Hypothalamus (tissue), 51 donors: ENCODE measurements around the gene TBC1D9B.

Experiments
- DNase-seq, 51 donors: peaks; one replicate each; lab custom pipeline; 2025; lab: John Stamatoyannopoulos, UW

TBC1D9B gene

DNA sequence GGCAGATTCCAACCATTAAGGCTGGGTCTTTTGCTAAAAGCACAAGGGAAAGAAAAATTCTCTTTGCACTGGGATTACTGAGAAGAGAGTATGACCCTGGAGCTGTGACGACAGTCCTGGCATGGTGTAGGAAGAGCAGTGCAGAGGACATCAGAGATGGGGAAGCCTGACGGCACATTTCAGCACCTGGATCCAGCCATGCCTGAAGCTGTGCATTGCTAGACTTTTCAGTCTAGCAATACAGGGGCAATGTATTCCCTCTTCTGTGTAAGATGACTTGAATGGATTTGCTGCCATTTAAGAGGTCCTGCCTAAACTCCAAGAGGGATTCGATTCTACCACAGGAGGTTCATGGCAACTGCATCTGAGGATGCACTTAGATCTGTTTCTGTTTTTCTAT lies 36.7 kb downstream of the TBC1D9B start:
- DNase-seq = no peak

DNA sequence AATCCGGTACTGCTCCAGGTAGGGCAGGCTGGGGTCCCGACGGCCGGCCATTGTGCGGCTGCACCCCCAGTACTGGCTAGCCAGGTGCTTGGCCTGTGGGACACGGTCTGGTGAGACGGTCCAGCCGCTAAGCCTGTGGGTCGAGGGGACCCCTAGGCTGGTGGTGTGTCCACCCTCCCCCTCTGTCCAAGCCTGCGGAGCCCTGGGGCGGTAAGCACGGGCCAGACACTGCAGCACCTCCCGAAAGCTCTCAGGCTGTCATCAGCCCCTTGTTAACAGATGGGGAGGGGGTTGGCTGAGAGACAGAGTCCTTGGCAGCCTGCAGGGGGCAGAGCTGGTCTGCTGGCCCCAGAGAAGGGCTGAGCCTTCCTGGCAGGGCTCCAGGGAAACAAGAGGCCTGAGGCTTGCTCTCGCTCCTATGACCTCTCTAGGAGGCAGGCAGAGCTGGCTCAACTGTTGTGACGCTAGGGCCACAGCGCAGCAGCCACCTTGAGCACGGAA lies 37.2 kb downstream of the TBC1D9B start:
- DNase-seq = peak in 28 of 51 donors; percentile 5 to 67 (median 40)

DNA sequence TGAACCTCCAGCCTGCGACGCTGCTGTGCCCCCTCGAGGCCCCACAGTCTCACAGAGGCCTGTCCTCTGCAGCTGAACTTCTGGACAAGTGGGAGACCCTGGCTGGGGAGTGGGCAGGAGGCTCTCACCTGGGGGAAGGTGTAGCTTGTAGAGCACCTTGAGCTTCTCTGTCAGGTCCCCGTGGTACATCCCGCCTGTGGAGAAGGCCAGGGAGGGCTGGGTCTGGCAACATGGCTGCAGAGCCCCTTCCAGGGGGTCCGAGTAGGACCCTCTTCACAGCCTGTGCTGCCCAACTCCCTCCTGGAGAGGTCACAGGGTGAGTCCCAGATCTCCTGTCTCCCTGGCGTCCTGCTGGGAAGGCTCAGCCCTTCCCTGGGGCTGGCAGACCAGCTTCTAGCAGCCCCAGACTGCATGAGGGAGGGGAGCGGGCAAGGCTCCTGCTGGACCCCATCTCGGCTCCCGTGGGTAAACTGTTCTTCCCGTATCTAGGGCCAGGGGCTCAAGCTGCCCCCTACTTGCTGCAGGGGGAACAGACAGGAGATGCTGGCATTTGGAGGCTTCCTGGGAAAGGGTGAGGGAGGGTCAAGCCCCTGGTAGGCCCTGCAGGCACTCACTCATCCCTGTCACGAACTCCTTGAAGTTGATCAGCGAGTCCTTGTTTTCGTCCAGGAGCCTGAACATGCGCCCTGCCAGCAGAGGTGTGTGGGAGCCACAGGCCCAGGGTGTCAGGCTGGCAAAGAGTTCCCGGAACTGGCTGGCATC lies 37.9 kb downstream of the TBC1D9B start:
- no peak for DNase-seq

DNA sequence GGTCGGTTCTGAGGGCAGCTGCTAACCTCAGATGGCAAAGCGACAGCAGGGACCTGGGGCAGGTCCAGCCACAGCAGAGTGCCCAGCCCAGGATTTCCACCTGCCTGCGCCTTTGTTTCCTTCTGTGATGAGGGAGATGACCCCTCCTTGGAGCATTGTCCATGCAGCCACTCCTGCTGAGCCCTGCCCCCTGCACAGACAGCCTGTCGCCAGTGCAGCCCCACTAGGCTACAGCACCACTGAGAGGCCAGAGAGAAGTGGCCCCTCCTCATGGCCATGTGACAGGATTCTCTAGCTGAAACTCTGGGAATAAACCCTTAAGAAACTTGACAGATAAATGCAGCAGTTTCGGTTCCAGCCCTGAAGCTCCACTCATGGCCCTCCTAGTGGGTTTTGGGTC lies 38.6 kb downstream of the TBC1D9B start:
- DNase-seq = peak in 1 of 51 donors; percentile 25

DNA sequence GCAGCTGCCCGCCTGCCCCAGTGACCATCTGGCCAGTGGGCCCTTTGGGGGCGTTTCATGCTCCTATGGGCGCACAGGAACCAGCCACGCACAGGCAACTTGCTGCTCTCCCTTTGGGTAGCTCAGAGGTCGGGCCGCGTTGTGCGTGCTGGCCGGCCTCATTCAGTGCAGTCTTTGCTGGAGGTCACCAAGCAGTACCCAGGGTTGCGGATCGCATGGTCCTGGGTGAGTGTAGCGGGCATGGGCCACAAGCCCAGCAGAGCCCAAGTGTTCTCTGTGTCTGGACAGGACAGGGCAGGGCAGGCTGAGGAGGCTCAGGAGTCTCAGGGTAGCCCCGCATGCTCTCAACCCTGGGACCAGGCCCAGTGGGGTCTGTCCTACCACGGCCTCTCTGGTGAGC lies 39.2 kb downstream of the TBC1D9B start:
- no peak for DNase-seq

DNA sequence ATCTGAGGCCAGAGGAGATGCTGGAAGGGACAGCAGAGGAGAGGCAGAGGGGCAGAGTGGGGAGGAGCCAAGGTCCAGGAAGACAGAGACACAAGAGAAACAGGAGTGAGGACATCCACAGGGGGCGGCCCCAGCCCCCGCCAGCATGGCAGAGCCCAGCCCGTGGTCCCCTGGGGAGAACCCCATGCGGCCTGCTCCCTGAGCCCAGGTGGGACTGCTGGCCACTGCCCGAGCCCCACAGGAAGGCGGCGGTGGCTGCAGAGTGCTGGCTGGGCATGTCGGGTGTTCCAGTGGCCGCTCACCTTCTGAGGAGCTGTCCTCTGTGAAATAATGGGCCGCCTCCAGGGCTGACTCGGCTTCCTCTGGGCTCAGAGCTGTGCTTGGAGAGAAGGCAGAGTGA lies 40.2 kb downstream of the TBC1D9B start:
- no peak for DNase-seq

DNA sequence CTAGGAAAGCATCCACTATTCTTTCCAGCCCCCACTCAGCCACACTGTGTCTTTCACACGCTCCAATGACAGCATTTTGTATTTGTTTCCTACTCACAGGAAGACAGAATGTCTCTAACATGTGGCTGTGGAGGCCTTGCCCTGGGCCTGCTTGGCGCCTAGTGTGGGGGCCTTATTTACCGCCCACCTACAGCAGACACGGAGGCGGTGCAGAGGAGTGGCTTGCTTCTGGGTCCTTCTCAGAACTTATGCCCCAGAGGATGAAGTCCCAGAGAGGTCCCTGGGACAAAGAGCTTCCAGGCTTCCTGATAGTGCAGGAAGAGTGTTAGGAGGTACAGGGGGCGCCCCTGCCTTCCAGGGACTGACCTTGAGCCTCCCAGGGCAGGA lies 40.6 kb downstream of the TBC1D9B start:
- no peak for DNase-seq

DNA sequence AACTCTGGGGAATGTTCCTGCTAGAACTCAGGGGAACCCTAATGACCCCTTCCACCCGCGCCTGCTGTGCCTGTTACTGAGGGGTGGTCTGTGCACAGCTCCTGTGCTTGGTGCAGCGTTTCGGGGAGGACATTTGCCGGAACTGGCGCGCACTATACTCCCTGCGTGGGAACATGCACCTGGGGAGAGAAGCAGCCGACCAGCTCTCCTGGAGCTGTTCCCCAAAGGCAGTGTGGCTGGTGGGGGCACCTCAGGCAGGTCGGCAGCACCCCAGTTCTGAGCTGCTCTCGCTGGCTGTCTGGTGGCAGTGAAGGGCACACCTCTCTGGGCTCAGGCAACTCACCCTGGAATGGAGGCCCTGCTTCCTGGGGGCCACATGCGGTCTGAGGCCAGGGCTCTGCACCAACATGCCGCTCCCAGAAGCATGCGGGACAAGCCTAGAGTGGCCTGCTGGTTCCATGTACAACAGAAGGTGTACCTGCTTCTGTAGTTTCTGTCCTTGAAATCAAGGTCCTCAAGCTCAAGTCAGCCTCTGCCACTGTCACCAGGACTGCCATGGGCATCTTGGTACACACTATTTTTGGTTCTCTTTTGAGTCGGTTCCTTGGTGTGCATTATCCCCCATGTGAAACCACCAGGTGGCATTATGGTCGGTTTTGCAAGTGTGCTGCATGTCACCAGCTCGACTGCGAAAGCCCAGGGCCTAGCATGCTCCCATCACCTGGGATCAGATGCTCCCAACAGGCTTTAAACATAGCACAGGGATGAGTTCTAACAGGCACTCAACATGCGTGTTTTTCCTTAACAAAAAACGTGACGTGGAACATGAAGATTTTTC lies 41.2 kb downstream of the TBC1D9B start:
- DNase-seq = peak in 3 of 51 donors; percentile 7 to 20 (median 16)

DNA sequence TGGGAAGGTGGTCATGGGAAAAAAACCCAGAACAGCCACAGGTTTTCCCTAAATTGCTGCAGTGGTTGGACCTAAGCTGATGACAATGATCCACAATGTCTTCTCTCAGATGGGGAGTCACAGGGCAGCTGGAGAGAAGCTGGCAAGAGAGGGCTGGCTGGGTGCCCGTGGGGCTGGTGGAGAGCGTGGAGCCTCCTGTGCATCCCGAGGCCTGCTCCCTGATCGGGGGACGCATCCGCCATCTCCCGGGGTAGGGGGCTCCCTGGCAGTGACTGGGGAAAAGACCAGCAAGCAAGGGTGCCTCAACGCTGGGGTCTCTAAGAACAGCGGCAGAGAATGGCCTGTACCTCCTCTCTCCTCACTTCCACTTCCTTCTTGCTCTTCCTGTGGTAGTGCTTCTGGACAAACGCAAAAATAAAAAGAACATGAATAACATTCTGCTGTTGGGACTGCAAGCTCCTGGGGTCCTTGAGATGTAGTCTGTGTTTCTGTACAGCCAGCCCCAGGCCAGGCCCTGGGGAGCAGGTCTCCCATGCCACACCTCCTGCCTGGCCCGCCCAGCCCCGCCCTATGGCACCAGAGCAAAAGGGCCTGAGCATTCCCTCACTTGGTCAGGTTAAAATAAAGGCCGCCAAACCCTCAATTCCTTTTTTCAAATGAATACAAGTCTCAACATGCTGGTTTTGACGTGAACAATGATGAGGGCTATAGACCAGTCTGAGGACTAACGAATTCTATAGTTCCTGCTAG lies 42.0 kb downstream of the TBC1D9B start:
- peak in 25 of 51 donors; percentile 11 to 69 (median 33) for DNase-seq

DNA sequence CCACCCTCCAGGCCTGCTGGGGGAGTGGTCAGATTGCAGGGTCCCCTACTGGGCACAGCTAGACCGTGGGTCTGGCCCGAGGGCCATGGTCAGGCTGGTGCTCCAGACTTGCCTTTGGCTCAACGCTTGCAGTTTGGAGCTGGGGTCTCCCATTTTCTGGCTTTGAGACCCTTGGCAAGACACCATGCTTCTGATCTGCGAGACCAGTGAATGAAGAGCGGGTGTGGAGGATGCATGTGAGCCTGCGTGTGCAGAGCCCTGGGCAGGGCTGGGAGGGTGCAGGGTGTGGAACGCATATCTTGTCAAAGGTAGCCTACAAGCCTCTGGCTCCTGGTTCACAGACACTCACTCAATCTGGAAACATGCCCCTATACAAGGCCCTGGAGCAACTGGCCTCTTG lies 43.0 kb downstream of the TBC1D9B start:
- no peak for DNase-seq

DNA sequence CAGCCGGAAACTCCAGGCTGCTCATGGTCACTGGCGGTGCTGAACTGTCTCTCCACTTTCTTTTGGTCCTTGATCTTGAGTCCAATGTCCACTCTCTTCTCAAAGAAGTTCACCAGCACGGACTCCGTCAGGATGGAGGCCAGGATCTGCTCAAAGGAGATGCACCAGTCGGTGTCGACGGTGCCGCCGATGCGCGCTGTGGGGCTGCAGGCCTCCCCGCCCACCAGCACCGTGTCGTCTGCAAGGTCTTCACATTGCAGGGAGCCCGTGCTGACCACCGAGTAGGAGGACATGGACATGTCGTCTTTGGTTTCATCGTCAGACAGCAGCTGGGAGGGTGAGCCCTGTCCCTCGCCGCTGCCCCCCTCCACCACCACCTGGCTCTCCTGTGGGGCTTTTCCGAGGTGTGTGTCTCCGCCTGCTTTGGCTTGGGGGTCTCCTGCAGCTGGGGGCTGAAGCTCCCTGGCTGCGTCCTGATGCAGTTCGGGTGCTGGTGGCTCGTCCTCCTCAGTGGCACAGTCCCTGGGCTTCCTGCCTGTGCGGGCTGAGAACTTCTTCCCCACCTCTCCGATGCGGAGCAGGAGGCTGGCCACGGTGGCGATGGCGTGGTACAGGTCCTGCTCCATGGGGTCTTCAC lies 44.1 kb downstream of the TBC1D9B start:
- DNase-seq = no peak

DNA sequence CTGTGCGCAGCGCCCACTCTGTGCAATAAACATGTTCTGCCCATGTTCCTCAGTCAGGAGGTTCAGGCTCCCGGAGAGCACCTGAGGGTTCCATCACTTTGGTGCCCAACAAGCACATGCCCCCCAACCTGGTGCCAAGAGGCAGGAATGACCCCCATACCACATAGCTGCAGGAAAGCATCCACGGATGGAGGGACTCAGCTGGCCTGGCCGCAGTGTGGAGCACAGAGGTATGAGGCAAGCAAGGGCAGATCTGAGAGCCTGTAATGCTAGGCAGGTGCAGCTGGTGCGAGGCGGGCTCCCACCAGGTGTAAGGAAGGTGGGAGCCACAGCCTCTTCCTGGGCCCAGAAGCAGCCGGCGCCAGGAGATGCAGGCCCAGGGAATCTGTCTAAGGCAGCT lies 44.8 kb downstream of the TBC1D9B start:
- DNase-seq = no peak

DNA sequence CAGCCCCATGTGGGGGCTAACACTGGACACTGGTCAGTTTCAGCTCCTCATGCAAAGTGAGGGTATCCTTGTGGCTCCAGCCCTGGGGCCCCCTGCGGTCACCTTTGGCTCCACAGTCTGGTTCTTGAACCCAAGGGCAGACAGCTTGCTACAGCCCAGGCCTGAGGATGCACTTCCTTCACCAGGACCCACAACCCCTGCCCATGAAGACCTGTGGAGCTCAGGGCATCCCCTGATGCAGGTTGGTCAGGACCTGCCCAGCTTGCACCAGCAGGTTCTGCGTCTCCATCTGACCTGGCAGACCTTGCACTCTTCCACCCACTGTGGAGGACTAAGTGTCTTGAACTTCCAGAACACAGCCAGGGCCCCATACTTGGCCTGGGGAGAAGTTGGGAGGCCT lies 45.4 kb downstream of the TBC1D9B start:
- DNase-seq = no peak

DNA sequence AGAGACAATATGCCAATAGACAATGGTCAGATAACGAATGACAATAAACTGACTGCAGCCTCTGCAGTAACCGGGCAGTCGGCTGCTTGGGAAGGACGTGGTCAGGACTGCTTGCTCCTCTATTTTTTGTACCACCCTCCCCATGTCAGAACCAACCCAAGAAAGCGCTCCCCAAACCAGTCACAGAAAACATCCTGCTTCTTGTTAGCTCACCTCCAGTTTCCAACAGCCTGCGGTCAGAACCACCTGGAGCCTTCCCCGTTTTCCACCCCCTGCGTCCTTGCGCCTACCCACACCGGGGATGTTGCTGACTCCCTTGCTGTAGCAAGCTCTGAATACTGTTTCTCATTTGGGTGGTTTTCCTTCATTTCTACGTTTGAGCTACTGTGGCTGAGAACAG lies 47.4 kb downstream of the TBC1D9B start:
- DNase-seq = no peak

DNA sequence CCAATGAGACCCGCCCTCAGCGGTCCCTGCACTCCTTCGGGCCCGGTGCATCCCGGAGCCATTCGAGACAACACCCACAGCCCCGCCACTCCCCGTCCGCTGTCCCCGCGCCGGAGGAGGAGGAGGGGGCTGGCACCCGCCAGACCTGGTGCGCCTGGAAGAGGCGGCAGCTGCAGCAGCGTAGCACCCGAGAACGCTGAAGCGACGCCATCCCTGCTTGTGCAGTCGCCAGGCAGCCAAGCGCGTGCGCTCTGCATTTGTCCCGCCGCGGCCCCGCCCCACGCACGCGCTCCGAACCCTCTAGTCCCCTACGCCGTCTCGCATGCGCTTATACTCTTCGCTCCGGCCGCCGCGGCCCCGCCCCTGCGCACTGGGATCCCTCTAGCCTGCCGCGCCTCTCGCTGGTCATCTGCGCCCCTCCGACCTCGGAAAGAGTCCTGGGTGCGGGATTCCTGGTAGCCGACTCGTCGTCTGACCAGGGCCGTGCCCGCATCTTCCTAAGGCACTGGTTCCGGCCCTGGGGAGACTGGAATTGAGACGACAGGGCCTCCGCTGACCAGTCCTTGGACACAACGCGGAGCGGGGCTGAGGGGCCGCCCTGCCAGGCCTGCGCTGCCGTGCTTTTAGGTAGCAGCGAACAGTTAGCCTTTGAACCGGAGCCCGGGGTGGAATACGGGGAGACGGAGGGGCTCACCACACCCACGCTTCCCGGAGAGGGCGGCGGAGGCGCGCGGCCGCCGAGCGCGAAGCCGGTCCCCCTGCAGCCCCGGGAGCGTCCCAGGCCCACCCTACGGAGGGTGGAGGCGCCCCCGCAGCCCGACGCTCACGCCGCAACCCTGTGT lies 48.9 kb downstream of the TBC1D9B start, which contains the start of gene MRNIP:
Gene MRNIP (minus strand): TSS at position 232 of the 842 bp plus-strand sequence. CDS start 21 bp downstream, at position 211.
- DNase-seq = peak; percentile 43 to 98 (median 94)

DNA sequence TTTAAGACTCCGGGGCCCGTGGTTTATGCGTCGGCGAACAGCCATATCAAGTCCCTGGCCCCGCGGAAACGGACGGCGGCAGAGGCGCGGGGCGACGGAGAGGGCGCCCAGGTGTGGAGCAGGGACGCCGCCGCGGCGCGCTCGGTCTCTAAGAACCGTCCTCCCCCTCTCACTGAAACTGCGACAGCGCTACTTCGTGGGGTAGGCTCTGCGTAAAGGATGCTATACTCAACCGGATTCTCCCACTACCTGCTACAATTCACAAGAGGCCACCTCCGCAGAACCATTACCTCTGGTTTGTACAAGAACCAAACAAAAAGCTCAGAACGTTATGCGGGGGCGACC lies 49.5 kb downstream of the TBC1D9B start:
- DNase-seq = peak in 3 of 51 donors; percentile 60 to 72 (median 66)

DNA sequence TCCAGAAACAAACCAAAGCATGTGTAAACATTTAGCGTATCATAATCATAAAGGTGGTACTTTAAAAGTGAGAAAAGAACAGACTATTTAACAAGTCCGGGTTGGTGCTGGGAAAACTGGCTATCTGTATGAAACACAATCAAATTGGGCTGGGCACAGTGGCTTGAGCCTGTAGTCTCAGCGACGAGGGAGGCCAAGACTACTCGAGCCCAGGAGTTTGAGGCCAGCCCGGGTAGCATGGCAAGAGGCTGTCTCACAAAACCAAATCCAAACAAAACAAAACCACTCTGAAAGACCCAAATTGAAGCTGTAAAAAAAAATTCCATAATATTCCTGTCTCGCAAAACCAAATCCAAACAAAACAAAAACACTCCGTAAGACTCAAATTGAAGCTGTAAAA lies 53.3 kb downstream of the TBC1D9B start:
- no peak for DNase-seq

DNA sequence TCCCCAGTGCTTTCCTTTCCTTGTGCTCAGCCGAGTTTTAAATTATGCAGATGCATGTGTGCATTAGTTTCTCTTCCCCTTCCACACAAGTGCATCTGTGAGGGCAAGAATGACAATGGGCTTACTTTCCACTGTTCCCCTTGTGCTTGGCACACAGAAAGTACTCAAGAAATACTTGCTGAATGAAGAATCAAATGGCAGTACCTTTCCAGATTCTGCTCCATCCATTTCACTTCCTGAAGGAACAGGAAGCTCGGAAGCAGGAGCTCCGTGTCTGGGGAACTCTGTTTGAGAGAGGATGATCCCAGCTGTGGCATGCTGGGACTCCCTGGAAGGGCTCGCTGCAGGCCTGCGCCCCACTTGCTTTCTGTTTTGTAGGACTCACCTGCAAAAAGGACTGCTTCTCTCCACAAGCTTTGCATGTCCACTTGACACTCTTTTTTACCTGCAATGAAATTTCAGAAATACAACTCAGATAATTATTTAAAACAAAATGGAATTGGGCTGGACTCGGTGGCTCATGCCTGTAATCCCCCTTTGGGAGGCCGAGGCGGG lies 54.6 kb downstream of the TBC1D9B start:
- DNase-seq = no peak

DNA sequence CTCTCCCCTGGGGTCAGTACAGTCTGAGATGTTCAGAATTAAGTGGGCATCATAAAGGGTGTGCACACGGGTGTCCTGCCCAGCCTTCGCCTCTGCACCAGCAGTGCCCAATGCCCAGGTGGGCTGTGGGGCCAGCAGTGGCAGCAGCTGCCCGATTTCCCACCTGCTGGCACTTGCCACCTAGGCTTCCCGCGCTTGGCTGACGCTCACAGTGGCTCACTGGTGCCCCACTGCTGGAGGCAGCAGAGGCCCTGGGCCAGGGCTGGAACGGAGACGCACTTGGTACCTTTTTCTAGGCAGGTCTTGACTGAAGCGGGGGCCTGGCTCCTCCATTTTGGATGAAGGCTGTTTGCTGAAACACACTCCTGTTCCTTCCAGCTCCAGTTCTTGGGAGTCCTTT lies 66.1 kb downstream of the TBC1D9B start:
- DNase-seq = no peak
